Adrenal gland (tissue), 5 donors: Measurements from ENCODE around the gene CREB5.

ENCODE experiments used
- CTCF ChIP-seq, 6 experiments: fragments of 450-650 bp in 4 of 6; fragments of 200-600 bp in 2 of 6; sonication (generic) in 1 of 6; IDR thresholded peaks; 1 replicate in 5 of 6; 2 replicates in 1 of 6; pipeline versions ENCODE4 v1.5.1 to v1.8.0; 2016 to 2021; ENCODE audit warnings: antibody characterized with exemption in 6 of 6, mild to moderate bottlenecking in 2 of 6, moderate library complexity in 1 of 6
- POLR2A ChIP-seq, 2 donors: fragments of 450-650 bp; IDR thresholded peaks; one replicate each; pipeline ENCODE4 v1.6.1; 2017; ENCODE audit warnings: antibody characterized with exemption in 2 of 2, mild to moderate bottlenecking in 2 of 2, moderate library complexity in 1 of 2
- donor health status: DM: no; HTN: no; CAD: no.

- TF ChIP-seq CTCF (IDR thresholded peaks at IDR 0.05) (no peak), POLR2A (IDR thresholded peaks at IDR 0.05) (no peak)
Measured at GRCh38 chr7:28369523-28369922, 42.8 kb upstream of the CREB5 start.
